Activated CD8-positive, alpha-beta T cell treated with anti-CD3 and anti-CD28 coated beads for 36 hours (primary cell): ENCODE results near the gene SLC9A4. TPM values are rescaled to one million over a fixed set of nuclear protein-coding genes. Genes with fewer than 3 reads are reported as not detected.

ENCODE experiments used
- ATAC-seq: fragments of 200-7000 bp; cut with Tn5 transposase; one replicate; pipeline ENCODE4 v1.10.0; 2021; ENCODE audit warnings: mild to moderate bottlenecking, moderate library complexity
- CTCF ChIA-PET: fragments of 350-600 bp; sonication (Branson Sonifier 250); formaldehyde crosslinking; loops from one replicate; lab custom pipeline; 2021; ENCODE audit warnings: antibody characterized with exemption; lab: Charles Lee
- POLR2A ChIA-PET: fragments of 350-600 bp; sonication (Branson Sonifier 250); formaldehyde crosslinking; loops from one replicate; lab custom pipeline; 2021; ENCODE audit warnings: antibody characterized with exemption; lab: Charles Lee
- DNase-seq: peaks from one replicate; pipeline ENCODE4 v3.0.0-alpha.2; 2020
- H3K27ac Mint-ChIP-seq: one replicate; pipeline ENCODE4 v1.8.0; 2021; ENCODE audit warnings: mild to moderate bottlenecking, mixed read lengths
- H3K27me3 Mint-ChIP-seq: one replicate; pipeline ENCODE4 v1.8.0; 2021; ENCODE audit warnings: mixed read lengths
- H3K36me3 Mint-ChIP-seq: one replicate; pipeline ENCODE4 v1.8.0; 2021; ENCODE audit warnings: low read depth, mixed read lengths
- H3K4me1 Mint-ChIP-seq: one replicate; pipeline ENCODE4 v1.8.0; 2021; ENCODE audit warnings: low read depth, mixed read lengths
- H3K4me3 Mint-ChIP-seq: one replicate; pipeline ENCODE4 v1.8.0; 2021; ENCODE audit warnings: mild to moderate bottlenecking, moderate library complexity, mixed read lengths
- H3K9me3 Mint-ChIP-seq: one replicate; pipeline ENCODE4 v1.8.0; 2021; ENCODE audit warnings: mixed read lengths
- intact Hi-C: fragments of 100-400 bp; cut with micrococcal nuclease; formaldehyde crosslinking; loops from one replicate; pipeline ENCODE4 v1.10.0; 2022
- total RNA-seq, 2 experiments: library from RNA; stranded (reverse); gene quantifications; one replicate each; pipeline ENCODE4 v1.2.3, GENCODE V29; 2021
- TF ChIP-seq, protein P1 (sequence below): fragments of 200-600 bp; IDR thresholded peaks from one replicate; pipeline ENCODE4 v1.8.0; 2022; ENCODE audit warnings: antibody characterized with exemption, mild to moderate bottlenecking

SLC9A4 gene
- total RNA-seq, 2 experiments from 2014 or later, result 0.07 TPM; not detected in 1

GRCh38 chr2:102544182-102544581 is 71.2 kb downstream of the SLC9A4 start:
- Mint-ChIP-seq H3K4me1 (no peaks in the 10 kb centered on the region), H3K27ac (no peak overlapping the region), H3K36me3 (no peaks in the 10 kb centered on the region), H3K9me3 (peaks cover 11% of the 10 kb centered on the region), H3K27me3 (peaks cover 4% of the 10 kb centered on the region), H3K4me3 (no peak overlapping the region)
- POLR2A ChIA-PET, result no interaction called here
- DNase-seq (no peak), ATAC-seq (no peak)
- CTCF ChIA-PET, result no interaction called here
- intact Hi-C loops, result no loop called here
- TF ChIP-seq, protein P1, sequence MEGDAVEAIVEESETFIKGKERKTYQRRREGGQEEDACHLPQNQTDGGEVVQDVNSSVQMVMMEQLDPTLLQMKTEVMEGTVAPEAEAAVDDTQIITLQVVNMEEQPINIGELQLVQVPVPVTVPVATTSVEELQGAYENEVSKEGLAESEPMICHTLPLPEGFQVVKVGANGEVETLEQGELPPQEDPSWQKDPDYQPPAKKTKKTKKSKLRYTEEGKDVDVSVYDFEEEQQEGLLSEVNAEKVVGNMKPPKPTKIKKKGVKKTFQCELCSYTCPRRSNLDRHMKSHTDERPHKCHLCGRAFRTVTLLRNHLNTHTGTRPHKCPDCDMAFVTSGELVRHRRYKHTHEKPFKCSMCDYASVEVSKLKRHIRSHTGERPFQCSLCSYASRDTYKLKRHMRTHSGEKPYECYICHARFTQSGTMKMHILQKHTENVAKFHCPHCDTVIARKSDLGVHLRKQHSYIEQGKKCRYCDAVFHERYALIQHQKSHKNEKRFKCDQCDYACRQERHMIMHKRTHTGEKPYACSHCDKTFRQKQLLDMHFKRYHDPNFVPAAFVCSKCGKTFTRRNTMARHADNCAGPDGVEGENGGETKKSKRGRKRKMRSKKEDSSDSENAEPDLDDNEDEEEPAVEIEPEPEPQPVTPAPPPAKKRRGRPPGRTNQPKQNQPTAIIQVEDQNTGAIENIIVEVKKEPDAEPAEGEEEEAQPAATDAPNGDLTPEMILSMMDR, result no peak

DNA sequence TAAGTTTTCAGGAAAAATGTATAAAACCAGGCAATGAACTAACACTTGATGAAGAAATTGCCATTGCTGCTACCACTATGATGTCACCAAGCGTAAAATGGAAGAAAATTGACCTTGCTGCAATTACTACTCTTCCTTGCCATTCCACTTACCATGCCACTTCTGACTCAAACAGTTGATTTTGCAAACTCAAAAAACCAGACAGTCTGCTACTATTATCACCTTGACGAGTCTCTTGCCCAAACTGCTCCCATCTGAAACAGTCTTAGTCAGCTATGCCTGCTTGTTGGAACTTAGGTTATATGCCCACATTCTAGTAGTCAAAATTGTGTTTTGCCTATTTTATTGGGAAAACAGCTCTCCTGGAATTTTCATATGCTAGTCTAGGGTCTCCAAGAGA is 74.4 kb downstream of the SLC9A4 start:
- Mint-ChIP-seq H3K4me1 (no peaks in the 10 kb centered on the region), H3K4me3 (no peak overlapping the region), H3K9me3 (peaks cover 14% of the 10 kb centered on the region), H3K27ac (no peak overlapping the region), H3K36me3 (no peaks in the 10 kb centered on the region), H3K27me3 (peaks cover 2% of the 10 kb centered on the region)
- intact Hi-C loops, result no loop called here
- ATAC-seq, result no peak
- no peak for DNase-seq
- TF ChIP-seq, protein P1, result no peak
- ChIA-PET CTCF (no interaction called here), POLR2A (no interaction called here)

DNA sequence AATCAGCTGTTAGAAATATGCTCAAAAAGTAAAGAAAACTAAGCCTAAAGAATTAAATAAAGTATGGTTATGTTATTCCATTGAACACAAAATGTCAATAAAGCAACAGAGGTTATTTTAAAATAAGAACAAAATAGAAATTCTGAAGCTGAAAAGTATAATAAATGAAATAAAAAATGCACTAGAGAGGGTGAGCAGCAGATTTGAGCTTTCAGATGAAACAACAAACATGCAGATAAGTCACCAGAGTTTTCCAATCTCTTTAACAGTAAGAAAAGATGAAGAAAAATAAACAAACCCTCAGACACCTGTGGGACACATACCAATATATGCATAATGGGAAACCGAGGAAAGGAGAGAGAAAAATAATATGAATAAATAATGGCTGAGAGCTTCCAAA is 76.0 kb downstream of the SLC9A4 start:
- H3K36me3 Mint-ChIP-seq, result no peaks in the 10 kb centered on the region
- no peaks in the 10 kb centered on the region for H3K4me1 Mint-ChIP-seq
- POLR2A ChIA-PET, result no interaction called here
- H3K4me3 Mint-ChIP-seq, result no peak overlapping the region
- no peak for DNase-seq
- no peak for ATAC-seq
- H3K27me3 Mint-ChIP-seq, result no peaks in the 10 kb centered on the region
- TF ChIP-seq, protein P1, result no peak
- peaks cover 14% of the 10 kb centered on the region for H3K9me3 Mint-ChIP-seq
- H3K27ac Mint-ChIP-seq, result no peak overlapping the region
- CTCF ChIA-PET, result no interaction called here
- intact Hi-C loops, result no loop called here

- peaks cover 14% of the 10 kb centered on the region for H3K9me3 Mint-ChIP-seq
- no peaks in the 10 kb centered on the region for H3K27me3 Mint-ChIP-seq
- no peaks in the 10 kb centered on the region for H3K4me1 Mint-ChIP-seq
- H3K27ac Mint-ChIP-seq, result no peak overlapping the region
- H3K4me3 Mint-ChIP-seq, result no peak overlapping the region
- H3K36me3 Mint-ChIP-seq, result no peaks in the 10 kb centered on the region
- POLR2A ChIA-PET, result no interaction called here
- TF ChIP-seq, protein P1, result no peak
- CTCF ChIA-PET, result no interaction called here
- ATAC-seq (no peak), DNase-seq (no peak)
- intact Hi-C loops, result no loop called here
Observed at GRCh38 chr2:102550151-102550550, 77.1 kb downstream of the SLC9A4 start.

- H3K27me3 Mint-ChIP-seq, result no peaks in the 10 kb centered on the region
- CTCF ChIA-PET, result interaction anchor here (1.0 to 1.1 kb wide), 3 partner anchors 51 to 78 kb away, joined by 3 read pairs; partner anchors contain the start of gene SLC9A4
- no peaks in the 10 kb centered on the region for H3K4me1 Mint-ChIP-seq
- peaks cover 14% of the 10 kb centered on the region for H3K9me3 Mint-ChIP-seq
- no peak overlapping the region for H3K4me3 Mint-ChIP-seq
- no peak overlapping the region for H3K27ac Mint-ChIP-seq
- POLR2A ChIA-PET, result no interaction called here
- H3K36me3 Mint-ChIP-seq, result no peaks in the 10 kb centered on the region
- TF ChIP-seq, protein P1, result no peak
- no peak for ATAC-seq
- intact Hi-C loops, result no loop called here
- no peak for DNase-seq
Observed at GRCh38 chr2:102551329-102552096, 78.5 kb downstream of the SLC9A4 start.
